WTC11 (cell line): ENCODE data around the gene NTRK2. TPM values are rescaled to one million over a fixed set of nuclear protein-coding genes. Genes with fewer than 3 reads are reported as not detected.

Experiments used
- ATAC-seq: fragments of 200-7000 bp; cut with Tn5 transposase; 2 replicates; pipeline ENCODE4 v1.10.0; 2021; ENCODE audit warnings: mild to moderate bottlenecking, moderate library complexity
- CTCF ChIA-PET: fragments of 300-600 bp; sonication (Branson Sonifier 250); formaldehyde crosslinking; loops from one replicate; lab custom pipeline; 2021; ENCODE audit warnings: antibody characterized with exemption; lab: Charles Lee
- POLR2A ChIA-PET: fragments of 350-600 bp; sonication (Branson Sonifier 250); formaldehyde crosslinking; loops from one replicate; lab custom pipeline; 2021; ENCODE audit warnings: antibody characterized with exemption; lab: Charles Lee
- DNase-seq: peaks from one replicate; pipeline ENCODE4 v3.0.0; 2021; ENCODE audit warnings: low spot score
- H3K27ac Mint-ChIP-seq: 2 replicates; pipeline ENCODE4 v1.8.0; 2021; ENCODE audit warnings: mixed read lengths
- H3K27me3 Mint-ChIP-seq: 2 replicates; pipeline ENCODE4 v1.8.0; 2021; ENCODE audit warnings: low read depth, mild to moderate bottlenecking, moderate library complexity, mixed read lengths
- H3K36me3 Mint-ChIP-seq: 2 replicates; pipeline ENCODE4 v1.8.0; 2021; ENCODE audit warnings: mixed read lengths
- H3K4me1 Mint-ChIP-seq: 2 replicates; pipeline ENCODE4 v1.8.0; 2022; ENCODE audit warnings: mixed read lengths
- H3K4me3 Mint-ChIP-seq: 2 replicates; pipeline ENCODE4 v1.8.0; 2021; ENCODE audit warnings: mild to moderate bottlenecking, moderate library complexity, mixed read lengths
- H3K9me3 Mint-ChIP-seq: 2 replicates; pipeline ENCODE4 v1.8.0; 2021; ENCODE audit warnings: mixed read lengths
- ATF1 ChIP-seq: sonication (generic); formaldehyde crosslinking; IDR thresholded peaks from 2 replicates; pipeline ENCODE4 v1.8.1; 2023; ENCODE audit warnings: mild to moderate bottlenecking, moderate library complexity, missing genetic modification reagents
- ATF2 ChIP-seq: sonication (generic); formaldehyde crosslinking; IDR thresholded peaks from 2 replicates; pipeline ENCODE4 v1.8.1; 2022; ENCODE audit warnings: low read depth, missing genetic modification reagents, borderline replicate concordance
- E2F4 ChIP-seq: sonication (generic); formaldehyde crosslinking; IDR thresholded peaks from 2 replicates; pipeline ENCODE4 v1.8.1; 2022; ENCODE audit warnings: low read depth, mild to moderate bottlenecking, moderate library complexity, missing genetic modification reagents, borderline replicate concordance
- EMX1 ChIP-seq: fragments of 250-450 bp; sonication (Bioruptor Pico); IDR thresholded peaks from 2 replicates; pipeline ENCODE4 v1.8.0; 2021; ENCODE audit warnings: mild to moderate bottlenecking
- GRHL2 ChIP-seq: fragments of 250-450 bp; sonication (Bioruptor Pico); IDR thresholded peaks from 2 replicates; pipeline ENCODE4 v1.8.0; 2022; ENCODE audit warnings: mild to moderate bottlenecking, moderate library complexity; ENCODE audit not compliant: insufficient replicate concordance, severe bottlenecking
- GTF2I ChIP-seq: fragments of 250-450 bp; sonication (Bioruptor Pico); conservative IDR thresholded peaks from 2 replicates; pipeline ENCODE4 v1.4.0; 2021; ENCODE audit warnings: mild to moderate bottlenecking
- JAZF1 ChIP-seq: fragments of 250-450 bp; sonication (Bioruptor Pico); IDR thresholded peaks from 2 replicates; pipeline ENCODE4 v1.9.0; 2021; ENCODE audit warnings: moderate library complexity, mild to moderate bottlenecking, inconsistent platforms
- NR1H2 ChIP-seq: sonication (generic); formaldehyde crosslinking; IDR thresholded peaks from 2 replicates; pipeline ENCODE4 v1.9.0; 2021; ENCODE audit warnings: mild to moderate bottlenecking, moderate library complexity, missing genetic modification reagents
- NR2C2 ChIP-seq: sonication (generic); formaldehyde crosslinking; IDR thresholded peaks from 2 replicates; pipeline ENCODE4 v1.8.0; 2022; ENCODE audit warnings: mild to moderate bottlenecking, missing genetic modification reagents
- NR3C1 ChIP-seq: sonication (generic); formaldehyde crosslinking; conservative IDR thresholded peaks from 2 replicates; pipeline ENCODE4 v1.8.1; 2023; ENCODE audit warnings: low read depth, mild to moderate bottlenecking, missing genetic modification reagents
- OVOL2 ChIP-seq: fragments of 250-450 bp; sonication (Bioruptor Pico); IDR thresholded peaks from 2 replicates; pipeline ENCODE4 v1.9.0; 2021; ENCODE audit warnings: mild to moderate bottlenecking, borderline replicate concordance
- PRRX2 ChIP-seq: fragments of 250-450 bp; sonication (Bioruptor Pico); IDR thresholded peaks from 2 replicates; pipeline ENCODE4 v1.8.0; 2021; ENCODE audit warnings: mild to moderate bottlenecking
- USF2 ChIP-seq: sonication (generic); formaldehyde crosslinking; IDR thresholded peaks from 2 replicates; pipeline ENCODE4 v1.8.1; 2023; ENCODE audit warnings: mild to moderate bottlenecking, missing genetic modification reagents, moderate library complexity
- ZBTB43 ChIP-seq: sonication (generic); formaldehyde crosslinking; IDR thresholded peaks from 2 replicates; pipeline ENCODE4 v1.8.1; 2023; ENCODE audit warnings: mild to moderate bottlenecking, missing genetic modification reagents
- ZNF121 ChIP-seq: sonication (generic); formaldehyde crosslinking; IDR thresholded peaks from 2 replicates; pipeline ENCODE4 v1.8.0; 2023; ENCODE audit warnings: missing genetic modification reagents
- ZNF232 ChIP-seq: sonication (generic); formaldehyde crosslinking; IDR thresholded peaks from 2 replicates; pipeline ENCODE4 v1.8.0; 2022; ENCODE audit warnings: mild to moderate bottlenecking, missing genetic modification reagents
- ZNF416 ChIP-seq: fragments of 250-450 bp; sonication (Bioruptor Pico); IDR thresholded peaks from 2 replicates; pipeline ENCODE4 v1.9.0; 2021; ENCODE audit warnings: mild to moderate bottlenecking, inconsistent platforms
- total RNA-seq: library from RNA; stranded (reverse); gene quantifications from 3 replicates; pipeline ENCODE4 v1.2.3, GENCODE V29; 2021
- TF ChIP-seq, protein P1 (sequence below): fragments of 250-450 bp; sonication (Bioruptor Pico); IDR thresholded peaks from 2 replicates; pipeline ENCODE4 v1.8.0; 2021; ENCODE audit warnings: mild to moderate bottlenecking
- TF ChIP-seq, protein P2 (sequence below): sonication (generic); formaldehyde crosslinking; IDR thresholded peaks from 2 replicates; pipeline ENCODE4 v1.8.1; 2022; ENCODE audit warnings: missing genetic modification reagents, borderline replicate concordance
- TF ChIP-seq, protein P3 (sequence below): sonication (generic); formaldehyde crosslinking; conservative IDR thresholded peaks from 2 replicates; pipeline ENCODE4 v1.8.1; 2022; ENCODE audit warnings: mild to moderate bottlenecking, missing genetic modification reagents
- TF ChIP-seq, protein P4 (sequence below): fragments of 250-450 bp; sonication (Bioruptor Pico); conservative IDR thresholded peaks from 2 replicates; pipeline ENCODE4 v1.9.0; 2021; ENCODE audit warnings: mild to moderate bottlenecking
- TF ChIP-seq, protein P5 (sequence below): fragments of 200-600 bp; IDR thresholded peaks from 2 replicates; pipeline ENCODE4 v1.8.0; 2022; ENCODE audit warnings: antibody characterized with exemption

NTRK2 gene
- total RNA-seq, 1 experiment from 2014 or later: 0.02 TPM

- TF ChIP-seq GRHL2 (CRISPR knock-in tag) (no peak), JAZF1 (CRISPR knock-in tag) (no peak), USF2 (no peak), ZNF416 (no peak), EMX1 (no peak), PRRX2 (CRISPR knock-in tag) (no peak), OVOL2 (CRISPR knock-in tag) (no peak), ATF1 (no peak)
- TF ChIP-seq, protein P1, sequence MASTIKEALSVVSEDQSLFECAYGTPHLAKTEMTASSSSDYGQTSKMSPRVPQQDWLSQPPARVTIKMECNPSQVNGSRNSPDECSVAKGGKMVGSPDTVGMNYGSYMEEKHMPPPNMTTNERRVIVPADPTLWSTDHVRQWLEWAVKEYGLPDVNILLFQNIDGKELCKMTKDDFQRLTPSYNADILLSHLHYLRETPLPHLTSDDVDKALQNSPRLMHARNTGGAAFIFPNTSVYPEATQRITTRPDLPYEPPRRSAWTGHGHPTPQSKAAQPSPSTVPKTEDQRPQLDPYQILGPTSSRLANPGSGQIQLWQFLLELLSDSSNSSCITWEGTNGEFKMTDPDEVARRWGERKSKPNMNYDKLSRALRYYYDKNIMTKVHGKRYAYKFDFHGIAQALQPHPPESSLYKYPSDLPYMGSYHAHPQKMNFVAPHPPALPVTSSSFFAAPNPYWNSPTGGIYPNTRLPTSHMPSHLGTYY: no peak
- TF ChIP-seq, protein P2, sequence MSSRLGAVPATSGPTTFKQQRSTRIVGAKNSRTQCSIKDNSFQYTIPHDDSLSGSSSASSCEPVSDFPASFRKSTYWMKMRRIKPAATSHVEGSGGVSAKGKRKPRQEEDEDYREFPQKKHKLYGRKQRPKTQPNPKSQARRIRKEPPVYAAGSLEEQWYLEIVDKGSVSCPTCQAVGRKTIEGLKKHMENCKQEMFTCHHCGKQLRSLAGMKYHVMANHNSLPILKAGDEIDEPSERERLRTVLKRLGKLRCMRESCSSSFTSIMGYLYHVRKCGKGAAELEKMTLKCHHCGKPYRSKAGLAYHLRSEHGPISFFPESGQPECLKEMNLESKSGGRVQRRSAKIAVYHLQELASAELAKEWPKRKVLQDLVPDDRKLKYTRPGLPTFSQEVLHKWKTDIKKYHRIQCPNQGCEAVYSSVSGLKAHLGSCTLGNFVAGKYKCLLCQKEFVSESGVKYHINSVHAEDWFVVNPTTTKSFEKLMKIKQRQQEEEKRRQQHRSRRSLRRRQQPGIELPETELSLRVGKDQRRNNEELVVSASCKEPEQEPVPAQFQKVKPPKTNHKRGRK (CRISPR knock-in tag): no peak
- TF ChIP-seq, protein P3, sequence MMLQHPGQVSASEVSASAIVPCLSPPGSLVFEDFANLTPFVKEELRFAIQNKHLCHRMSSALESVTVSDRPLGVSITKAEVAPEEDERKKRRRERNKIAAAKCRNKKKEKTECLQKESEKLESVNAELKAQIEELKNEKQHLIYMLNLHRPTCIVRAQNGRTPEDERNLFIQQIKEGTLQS (CRISPR knock-in tag): no peak
- TF ChIP-seq, all 79 proteins: peak for 0
- peaks cover 14% of the 10 kb centered on the region for H3K4me1 Mint-ChIP-seq
- H3K27me3 Mint-ChIP-seq: no peaks in the 10 kb centered on the region
- ATAC-seq (no peak), DNase-seq (no peak)
- CTCF ChIA-PET: interaction anchor here (0.8 to 1.7 kb wide), 3 partner anchors 197 to 295 kb away, joined by 3 to 5 read pairs (median 5); no protein-coding TSS in a partner anchor
- POLR2A ChIA-PET: no interaction called here
- no peaks in the 10 kb centered on the region for H3K9me3 Mint-ChIP-seq
- no peak overlapping the region for H3K27ac Mint-ChIP-seq
- no peaks in the 10 kb centered on the region for H3K36me3 Mint-ChIP-seq
- H3K4me3 Mint-ChIP-seq: no peak overlapping the region
Measured at GRCh38 chr9:84698323-84698722, 28.8 kb downstream of the NTRK2 start.

DNA sequence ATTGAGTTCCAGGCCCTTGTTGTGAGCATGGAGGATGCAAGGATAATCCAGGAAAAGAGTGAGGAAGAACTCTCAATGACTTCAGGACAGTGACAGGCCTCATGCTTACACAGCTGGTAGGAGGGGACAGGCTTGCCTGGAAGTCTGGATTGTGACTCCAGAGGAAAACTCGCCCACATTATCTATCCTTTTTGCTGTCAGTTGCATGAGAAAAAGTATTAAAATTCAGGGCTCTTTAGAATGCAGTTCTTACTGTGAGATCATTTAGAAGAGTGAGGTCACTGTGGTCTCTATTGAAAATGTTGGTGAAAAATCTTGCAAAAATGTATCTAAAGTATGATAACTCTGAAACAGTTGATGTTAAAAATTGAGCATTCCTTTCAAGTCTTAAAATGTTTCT is 30.5 kb downstream of the NTRK2 start:
- DNase-seq (no peak), ATAC-seq (no peak)
- H3K4me3 Mint-ChIP-seq: no peak overlapping the region
- CTCF ChIA-PET: no interaction called here
- peaks cover 12% of the 10 kb centered on the region for H3K4me1 Mint-ChIP-seq
- no peaks in the 10 kb centered on the region for H3K27me3 Mint-ChIP-seq
- H3K36me3 Mint-ChIP-seq: no peaks in the 10 kb centered on the region
- POLR2A ChIA-PET: no interaction called here
- no peaks in the 10 kb centered on the region for H3K9me3 Mint-ChIP-seq
- no peak overlapping the region for H3K27ac Mint-ChIP-seq
- no peak for TF ChIP-seq ATF2
- TF ChIP-seq NR2C2: no peak
- no peak for TF ChIP-seq ZNF416
- TF ChIP-seq ZNF232 (CRISPR knock-in tag): no peak
- no peak for TF ChIP-seq ZBTB43 (CRISPR knock-in tag)
- no peak for TF ChIP-seq NR1H2 (CRISPR knock-in tag)
- TF ChIP-seq NR3C1 (CRISPR knock-in tag): no peak
- TF ChIP-seq GTF2I (CRISPR knock-in tag): no peak
- TF ChIP-seq, protein P4, sequence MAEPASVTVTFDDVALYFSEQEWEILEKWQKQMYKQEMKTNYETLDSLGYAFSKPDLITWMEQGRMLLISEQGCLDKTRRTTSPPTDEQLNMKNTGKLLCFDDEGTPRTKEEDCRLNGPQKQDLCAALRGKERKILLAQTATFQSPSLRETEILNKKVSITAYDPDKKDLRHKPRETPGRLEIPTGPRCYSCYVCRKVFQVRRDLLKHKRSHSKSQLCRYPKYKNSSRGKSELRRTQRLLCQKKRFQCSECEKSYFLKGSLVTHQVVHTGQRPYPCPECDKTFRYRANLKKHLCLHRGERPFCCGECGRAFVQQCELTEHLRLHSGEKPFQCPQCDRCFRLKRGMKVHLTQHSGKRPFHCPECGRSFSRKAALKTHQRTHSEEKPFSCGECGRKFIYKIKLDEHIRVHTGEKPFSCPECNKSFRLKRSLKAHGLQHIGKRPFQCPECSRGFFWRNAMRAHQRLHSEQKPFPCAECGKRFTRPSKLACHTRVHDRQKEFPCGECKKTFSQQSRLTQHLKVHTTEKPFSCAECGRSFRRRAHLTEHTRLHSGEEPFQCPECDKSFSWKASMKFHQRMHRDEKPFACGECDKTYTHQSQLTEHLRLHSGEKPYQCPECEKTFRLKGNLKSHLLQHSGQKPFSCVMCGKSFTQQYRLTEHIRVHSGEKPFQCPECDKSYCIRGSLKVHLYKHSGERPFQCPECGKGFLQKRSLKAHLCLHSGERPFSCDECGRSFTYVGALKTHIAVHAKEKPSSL (CRISPR knock-in tag): no peak
- TF ChIP-seq, protein P5, sequence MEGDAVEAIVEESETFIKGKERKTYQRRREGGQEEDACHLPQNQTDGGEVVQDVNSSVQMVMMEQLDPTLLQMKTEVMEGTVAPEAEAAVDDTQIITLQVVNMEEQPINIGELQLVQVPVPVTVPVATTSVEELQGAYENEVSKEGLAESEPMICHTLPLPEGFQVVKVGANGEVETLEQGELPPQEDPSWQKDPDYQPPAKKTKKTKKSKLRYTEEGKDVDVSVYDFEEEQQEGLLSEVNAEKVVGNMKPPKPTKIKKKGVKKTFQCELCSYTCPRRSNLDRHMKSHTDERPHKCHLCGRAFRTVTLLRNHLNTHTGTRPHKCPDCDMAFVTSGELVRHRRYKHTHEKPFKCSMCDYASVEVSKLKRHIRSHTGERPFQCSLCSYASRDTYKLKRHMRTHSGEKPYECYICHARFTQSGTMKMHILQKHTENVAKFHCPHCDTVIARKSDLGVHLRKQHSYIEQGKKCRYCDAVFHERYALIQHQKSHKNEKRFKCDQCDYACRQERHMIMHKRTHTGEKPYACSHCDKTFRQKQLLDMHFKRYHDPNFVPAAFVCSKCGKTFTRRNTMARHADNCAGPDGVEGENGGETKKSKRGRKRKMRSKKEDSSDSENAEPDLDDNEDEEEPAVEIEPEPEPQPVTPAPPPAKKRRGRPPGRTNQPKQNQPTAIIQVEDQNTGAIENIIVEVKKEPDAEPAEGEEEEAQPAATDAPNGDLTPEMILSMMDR: no peak
- TF ChIP-seq, protein P2 (CRISPR knock-in tag): no peak
- TF ChIP-seq E2F4 (CRISPR knock-in tag): no peak
- TF ChIP-seq ZNF121 (CRISPR knock-in tag): no peak
